ENCODE measurements around the gene UBAP1L. TPM values are rescaled to one million over a fixed set of nuclear protein-coding genes. Genes with fewer than 3 reads are reported as not detected.
"Not testable (repeated sequence)": the region's sequence is repeated elsewhere in the genome, so short reads cannot be mapped to it uniquely, and the experiment has no call there.

The UBAP1L gene
- total RNA-seq, 1 experiment from 2014 or later, result 0.14 TPM

DNA sequence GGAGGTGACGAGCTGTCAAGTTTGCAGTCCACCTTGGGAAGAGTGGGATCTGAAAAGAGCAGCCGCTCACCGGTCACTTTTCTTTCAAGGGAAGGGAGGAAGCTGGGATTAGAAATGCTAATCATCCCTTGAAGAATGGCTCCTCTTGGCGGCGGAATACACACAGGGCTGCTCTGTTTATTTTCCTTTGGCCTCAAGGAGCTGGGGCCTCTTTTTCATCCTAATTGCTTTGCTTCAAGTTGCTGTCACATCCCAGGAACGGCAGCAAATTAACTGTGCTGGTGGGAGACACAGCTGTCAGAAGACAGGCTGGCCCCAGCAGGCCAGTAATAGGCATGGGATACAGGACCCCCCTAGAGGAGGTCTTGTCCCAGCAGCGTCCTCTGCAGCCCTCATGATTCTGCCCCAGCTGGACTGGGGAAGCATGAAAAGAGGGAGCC lies 31.7 kb downstream of the UBAP1L start:
- Histone ChIP-seq H3K27me3 (ENCODE audit: control insufficient read depth, insufficient read depth, low read length) (no peaks in the 10 kb centered on the region), H3K4me3 (ENCODE audit: insufficient read depth, low read depth, low read length) (no peak overlapping the region)
- peak; percentile 77 for DNase-seq

GRCh38 chr15:65082303-65082953 lies 32.6 kb downstream of the UBAP1L start:
- no peak for DNase-seq
- no peak overlapping the region for H3K4me3 ChIP-seq (ENCODE audit: insufficient read depth, low read depth, low read length)
- H3K36me3 ChIP-seq (replicated peaks; ENCODE audit: control insufficient read depth, insufficient read depth, low read length), result no peaks in the 10 kb centered on the region
- no peaks in the 10 kb centered on the region for H3K27me3 ChIP-seq (ENCODE audit: control insufficient read depth, insufficient read depth, low read length)

More for the DNA sequence above, 31.7 kb downstream of the UBAP1L start:
- H3K36me3 ChIP-seq (replicated peaks; ENCODE audit: control insufficient read depth, insufficient read depth, low read length), result no peaks in the 10 kb centered on the region

DNA sequence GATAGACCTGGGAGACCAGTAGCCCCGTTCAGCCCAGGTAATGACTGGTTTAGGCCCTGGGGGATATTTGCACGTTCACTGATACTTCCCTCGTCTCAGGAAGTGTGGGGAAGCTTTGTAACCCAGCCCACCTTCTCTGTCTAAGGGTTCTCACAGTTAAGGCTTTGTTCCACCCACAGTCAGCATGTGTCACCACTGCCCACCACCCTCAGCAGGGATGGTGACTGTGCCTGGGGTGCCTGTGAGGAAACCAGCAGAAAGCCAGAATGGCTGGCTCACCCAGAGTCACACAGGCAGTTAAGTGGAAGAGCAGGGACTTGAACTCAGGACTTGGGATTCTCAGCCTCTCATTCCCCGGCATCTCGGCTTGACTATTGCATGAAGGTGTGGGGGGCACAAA lies 33.2 kb downstream of the UBAP1L start:
- Histone ChIP-seq H3K4me3 (ENCODE audit: insufficient read depth, low read depth, low read length) (no peak overlapping the region), H3K36me3 (replicated peaks; ENCODE audit: control insufficient read depth, insufficient read depth, low read length) (no peaks in the 10 kb centered on the region), H3K27me3 (ENCODE audit: control insufficient read depth, insufficient read depth, low read length) (no peaks in the 10 kb centered on the region)
- DNase-seq, result no peak

- Histone ChIP-seq H3K36me3 (replicated peaks; ENCODE audit: control insufficient read depth, insufficient read depth, low read length) (no peaks in the 10 kb centered on the region), H3K27me3 (ENCODE audit: control insufficient read depth, insufficient read depth, low read length) (no peaks in the 10 kb centered on the region), H3K4me3 (ENCODE audit: insufficient read depth, low read depth, low read length) (no peak overlapping the region)
- DNase-seq, result no peak
Measured at GRCh38 chr15:65081270-65081669, 33.7 kb downstream of the UBAP1L start.

GRCh38 chr15:65079580-65079979 lies 35.4 kb downstream of the UBAP1L start:
- Histone ChIP-seq H3K4me3 (ENCODE audit: insufficient read depth, low read depth, low read length) (no peak overlapping the region), H3K27me3 (ENCODE audit: control insufficient read depth, insufficient read depth, low read length) (no peaks in the 10 kb centered on the region), H3K36me3 (replicated peaks; ENCODE audit: control insufficient read depth, insufficient read depth, low read length) (no peaks in the 10 kb centered on the region)
- no peak for DNase-seq

DNA sequence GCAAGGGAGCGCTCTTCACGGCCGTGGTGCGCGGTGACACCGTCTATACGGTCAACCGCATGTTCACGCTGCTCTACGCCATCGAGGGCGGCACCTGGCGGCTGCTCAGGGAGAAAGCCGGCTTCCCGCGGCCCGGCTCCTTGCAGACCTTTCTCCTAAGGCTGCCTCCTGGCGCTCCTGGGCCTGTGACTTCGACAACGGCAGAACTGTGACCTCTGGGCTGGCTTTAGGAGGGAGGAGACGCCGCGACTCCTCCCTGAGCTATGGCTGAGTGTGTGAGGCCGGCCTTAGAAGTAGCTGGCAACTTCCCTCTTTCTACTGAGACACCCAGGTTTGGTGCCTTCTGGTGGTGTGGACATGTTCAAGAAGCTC lies 37.0 kb downstream of the UBAP1L start:
- Histone ChIP-seq H3K4me3 (ENCODE audit: insufficient read depth, low read depth, low read length) (no peak overlapping the region), H3K36me3 (replicated peaks; ENCODE audit: control insufficient read depth, insufficient read depth, low read length) (no peaks in the 10 kb centered on the region), H3K27me3 (ENCODE audit: control insufficient read depth, insufficient read depth, low read length) (no peaks in the 10 kb centered on the region)
- peak; percentile 93 for DNase-seq

GRCh38 chr15:65077291-65077980 lies 37.6 kb downstream of the UBAP1L start:
- DNase-seq, result peak; percentile 69
- H3K4me3 ChIP-seq (ENCODE audit: insufficient read depth, low read depth, low read length), result no peak overlapping the region
- no peaks in the 10 kb centered on the region for H3K27me3 ChIP-seq (ENCODE audit: control insufficient read depth, insufficient read depth, low read length)
- H3K36me3 ChIP-seq (replicated peaks; ENCODE audit: control insufficient read depth, insufficient read depth, low read length), result no peaks in the 10 kb centered on the region

DNA sequence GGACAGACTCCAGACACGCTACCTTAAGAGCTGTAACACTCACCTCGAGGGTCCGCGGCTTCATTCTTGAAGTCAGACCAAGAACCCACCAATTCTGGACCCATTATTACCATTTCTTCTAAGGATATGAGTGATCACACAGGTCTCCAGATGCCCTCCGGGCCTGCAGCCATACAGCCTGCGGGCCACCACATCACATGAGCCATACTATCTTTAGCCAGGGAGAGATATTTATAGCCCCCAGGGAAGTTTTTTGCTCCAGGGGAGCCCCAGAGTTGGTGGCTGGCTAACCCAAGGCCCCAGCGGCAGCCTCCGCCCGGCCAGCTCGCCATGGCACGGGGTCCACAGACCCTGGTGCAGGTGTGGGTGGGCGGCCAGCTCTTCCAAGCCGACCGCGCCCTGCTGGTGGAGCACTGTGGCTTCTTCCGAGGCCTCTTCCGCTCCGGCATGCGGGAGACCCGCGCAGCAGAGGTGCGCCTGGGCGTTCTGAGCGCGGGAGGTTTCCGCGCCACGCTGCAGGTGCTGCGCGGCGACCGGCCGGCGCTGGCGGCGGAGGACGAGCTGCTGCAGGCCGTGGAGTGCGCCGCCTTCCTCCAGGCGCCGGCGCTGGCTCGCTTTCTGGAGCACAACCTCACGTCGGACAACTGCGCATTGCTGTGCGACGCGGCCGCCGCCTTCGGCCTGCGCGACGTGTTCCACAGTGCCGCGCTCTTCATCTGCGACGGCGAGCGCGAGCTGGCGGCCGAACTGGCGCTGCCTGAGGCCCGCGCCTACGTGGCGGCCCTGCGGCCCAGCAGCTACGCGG lies 38.3 kb downstream of the UBAP1L start, which contains the start of gene KBTBD13:
TSS of gene KBTBD13 (plus strand) at position 261 of the 805 bp plus-strand sequence. CDS start at position 331, 70 bp downstream.
- no peaks in the 10 kb centered on the region for H3K27me3 ChIP-seq (ENCODE audit: control insufficient read depth, insufficient read depth, low read length)

GRCh38 chr15:65075607-65076395 lies 39.2 kb downstream of the UBAP1L start:
- not testable (repeated sequence) for H3K4me3 ChIP-seq (ENCODE audit: insufficient read depth, low read depth, low read length); H3K27me3 ChIP-seq (ENCODE audit: control insufficient read depth, insufficient read depth, low read length)

More for the DNA sequence above, 38.3 kb downstream of the UBAP1L start, which contains the start of gene KBTBD13:
- no peak within 1 kb of the TSS for H3K4me3 ChIP-seq (ENCODE audit: insufficient read depth, low read depth, low read length)
- no peaks in the 10 kb centered on the region for H3K36me3 ChIP-seq (replicated peaks; ENCODE audit: control insufficient read depth, insufficient read depth, low read length)
- peak; percentile 56 for DNase-seq

DNA sequence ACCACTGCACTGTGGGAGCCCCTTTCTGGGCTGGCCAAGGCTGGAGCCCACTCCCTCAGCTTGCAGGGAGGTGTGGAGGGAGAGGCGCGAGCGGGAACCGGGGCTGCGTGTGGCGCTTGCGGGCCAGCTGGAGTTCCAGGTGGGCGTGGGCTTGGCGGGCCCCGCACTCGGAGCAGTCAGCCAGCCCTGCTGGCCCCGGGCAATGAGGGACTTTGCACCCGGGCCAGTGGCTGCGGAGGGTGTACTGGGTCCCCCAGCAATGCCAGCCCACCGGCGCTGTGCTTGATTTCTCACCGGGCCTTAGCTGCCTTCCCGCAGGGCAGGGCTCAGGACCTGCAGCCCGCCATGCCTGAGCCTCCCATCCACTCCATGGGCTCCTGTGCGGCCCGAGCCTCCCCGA lies 40.1 kb downstream of the UBAP1L start:
- H3K27me3 ChIP-seq (ENCODE audit: control insufficient read depth, insufficient read depth, low read length); H3K4me3 ChIP-seq (ENCODE audit: insufficient read depth, low read depth, low read length); DNase-seq; H3K36me3 ChIP-seq (replicated peaks; ENCODE audit: control insufficient read depth, insufficient read depth, low read length): not testable (repeated sequence)

More at GRCh38 chr15:65075607-65076395, 39.2 kb downstream of the UBAP1L start:
- not testable (repeated sequence) for DNase-seq; H3K36me3 ChIP-seq (replicated peaks; ENCODE audit: control insufficient read depth, insufficient read depth, low read length)

DNA sequence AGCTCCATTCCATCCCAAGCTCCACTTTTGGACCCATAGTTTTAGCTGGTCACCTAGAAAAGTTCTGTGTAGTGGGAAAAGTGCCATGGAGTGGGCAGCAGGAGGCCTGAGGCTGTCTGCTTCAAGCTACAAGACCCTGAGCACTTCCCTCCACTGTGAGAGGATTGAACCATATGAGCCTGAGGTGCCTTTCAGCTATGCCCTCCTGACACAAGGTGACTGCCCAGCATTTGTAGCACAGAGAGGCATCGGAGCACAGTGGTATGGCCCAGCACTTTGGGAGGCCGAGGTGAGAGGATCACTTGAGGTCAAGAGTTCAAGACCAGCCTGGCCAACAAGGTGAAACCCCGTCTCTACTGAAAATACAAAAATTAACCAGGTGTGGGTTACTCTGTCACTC lies 42.4 kb downstream of the UBAP1L start:
- no peak overlapping the region for H3K4me3 ChIP-seq (ENCODE audit: insufficient read depth, low read depth, low read length)
- no peak for DNase-seq
- H3K27me3 ChIP-seq (ENCODE audit: control insufficient read depth, insufficient read depth, low read length), result no peaks in the 10 kb centered on the region; the same call in 1 of the 2 replicates
- H3K36me3 ChIP-seq (replicated peaks; ENCODE audit: control insufficient read depth, insufficient read depth, low read length), result no peaks in the 10 kb centered on the region

GRCh38 chr15:65072027-65072426 lies 43.0 kb downstream of the UBAP1L start:
- Histone ChIP-seq H3K36me3 (replicated peaks; ENCODE audit: control insufficient read depth, insufficient read depth, low read length) (no peaks in the 10 kb centered on the region), H3K4me3 (ENCODE audit: insufficient read depth, low read depth, low read length) (no peak overlapping the region), H3K27me3 (ENCODE audit: control insufficient read depth, insufficient read depth, low read length) (peaks cover 5% of the 10 kb centered on the region)
- DNase-seq, result no peak

GRCh38 chr15:65071381-65071811 lies 43.6 kb downstream of the UBAP1L start:
- Histone ChIP-seq H3K4me3 (ENCODE audit: insufficient read depth, low read depth, low read length) (no peak overlapping the region), H3K27me3 (ENCODE audit: control insufficient read depth, insufficient read depth, low read length) (peaks cover 5% of the 10 kb centered on the region), H3K36me3 (replicated peaks; ENCODE audit: control insufficient read depth, insufficient read depth, low read length) (no peaks in the 10 kb centered on the region)
- no peak for DNase-seq
